NCI-H526 treated with DMSO at 0.1 percent for 48 hours (cell line): Measurements from ENCODE around the gene AXDND1.
"Not testable (repeated sequence)": the region's sequence is repeated elsewhere in the genome, so short reads cannot be mapped to it uniquely, and the experiment has no call there.

Experiments used
- DNase-seq: peaks from one replicate; lab custom pipeline; 2025; lab: John Stamatoyannopoulos, UW

Gene AXDND1

GRCh38 chr1:179366093-179366800 is 476 bp downstream of the AXDND1 start:
- peak; percentile 57 for DNase-seq

GRCh38 chr1:179369751-179370341 is 4.1 kb downstream of the AXDND1 start:
- peak; percentile 95 for DNase-seq

DNA sequence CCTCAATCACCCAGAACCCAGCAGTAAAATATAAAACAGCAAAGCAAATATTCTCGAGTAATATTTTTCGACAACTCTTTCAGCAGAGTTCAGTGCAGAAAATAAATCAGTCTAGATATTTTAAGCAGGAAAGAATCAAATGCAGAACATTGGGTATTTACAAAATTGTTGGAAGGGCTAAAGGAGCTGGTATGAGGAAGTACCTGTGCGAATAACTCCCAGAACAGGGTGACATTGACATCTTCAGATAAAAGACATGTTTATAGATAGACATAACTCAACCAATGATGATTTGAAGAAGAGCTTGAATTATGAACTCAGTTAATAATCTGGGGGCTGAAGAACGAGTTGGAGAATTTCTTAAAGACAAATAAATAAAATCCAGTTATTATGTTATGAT is 6.4 kb downstream of the AXDND1 start:
- no peak for DNase-seq

DNA sequence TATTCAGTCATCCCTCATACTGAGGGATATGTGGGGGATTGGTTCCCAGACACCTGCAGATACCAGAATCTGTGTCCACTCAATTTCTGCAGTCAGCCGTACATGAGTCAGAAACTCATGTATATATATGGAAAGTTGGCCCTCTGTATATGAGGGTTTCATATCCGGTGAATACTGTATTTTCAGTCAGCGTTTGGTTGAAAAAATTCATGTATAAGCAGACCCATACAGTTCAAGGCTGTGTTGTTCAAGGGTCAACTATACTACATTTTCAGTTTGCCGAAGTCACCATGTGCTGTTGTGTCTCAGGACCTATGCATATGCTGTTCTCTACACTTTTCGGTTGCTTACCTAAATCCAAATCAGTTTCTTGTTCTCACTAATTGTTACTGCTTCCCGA is 10.5 kb downstream of the AXDND1 start:
- DNase-seq: no peak

DNA sequence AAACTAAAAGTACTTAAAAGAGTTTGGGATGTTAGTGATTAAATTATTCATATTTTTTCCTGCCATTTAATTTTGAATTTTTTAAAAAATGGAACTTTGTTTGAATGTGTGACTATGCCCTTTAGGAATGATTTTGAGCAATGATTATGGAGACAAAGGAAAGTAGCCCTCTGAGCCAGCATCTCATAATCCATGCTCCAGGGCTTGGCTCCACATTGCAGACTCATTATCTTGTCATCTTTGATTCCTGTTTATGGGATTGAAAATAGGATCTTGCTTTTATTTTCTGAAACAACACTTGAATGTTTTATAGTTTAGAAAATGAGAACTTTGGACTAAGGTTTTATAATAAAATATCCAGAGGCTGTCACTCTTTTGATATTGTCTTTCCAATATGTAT is 14.5 kb downstream of the AXDND1 start:
- no peak for DNase-seq

GRCh38 chr1:179384027-179384426 is 18.3 kb downstream of the AXDND1 start:
- no peak for DNase-seq

DNA sequence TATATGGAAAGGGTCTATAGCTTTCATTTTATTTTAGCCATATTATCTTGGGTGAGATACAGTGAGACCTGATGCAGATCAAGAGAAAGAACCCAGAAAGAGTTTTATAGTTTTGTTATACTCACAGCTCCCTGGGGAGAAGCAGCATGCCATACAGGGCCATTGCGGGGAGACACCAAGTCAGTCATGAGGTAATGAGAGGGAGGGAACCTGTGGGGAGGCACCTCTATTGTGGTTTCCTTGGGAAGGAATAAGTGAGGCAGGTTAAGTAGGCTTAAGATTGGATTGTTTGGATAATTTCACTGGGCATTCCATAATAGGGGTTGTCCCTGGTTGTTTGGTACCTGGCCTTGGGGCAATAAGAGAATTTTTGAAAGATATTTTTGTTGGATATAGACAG is 19.7 kb downstream of the AXDND1 start:
- no peak for DNase-seq

GRCh38 chr1:179393721-179394120 is 27.9 kb downstream of the AXDND1 start:
- no peak for DNase-seq

- DNase-seq: not testable (repeated sequence)
Observed at GRCh38 chr1:179399399-179399798, 33.6 kb downstream of the AXDND1 start.

DNA sequence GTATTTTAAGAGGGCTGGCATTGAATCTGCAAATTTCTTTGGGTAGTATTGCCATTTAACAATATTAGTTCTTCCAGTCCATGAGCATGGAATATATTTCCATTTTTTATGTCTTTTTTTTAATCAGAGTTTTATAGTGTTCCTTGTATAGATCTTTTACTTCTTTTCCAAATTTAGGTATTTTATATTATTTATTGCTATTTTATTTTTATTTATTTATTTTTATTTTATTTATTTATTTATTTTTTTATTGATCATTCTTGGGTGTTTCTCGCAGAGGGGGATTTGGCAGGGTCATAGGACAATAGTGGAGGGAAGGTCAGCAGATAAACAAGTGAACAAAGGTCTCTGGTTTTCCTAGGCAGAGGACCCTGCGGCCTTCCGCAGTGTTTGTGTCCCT is 52.0 kb downstream of the AXDND1 start:
- DNase-seq: not testable (repeated sequence)

- not testable (repeated sequence) for DNase-seq
Observed at GRCh38 chr1:179418706-179419105, 52.9 kb downstream of the AXDND1 start.

- no peak for DNase-seq
Observed at GRCh38 chr1:179424610-179425009, 58.8 kb downstream of the AXDND1 start.

GRCh38 chr1:179425186-179425585 is 59.4 kb downstream of the AXDND1 start:
- no peak for DNase-seq

- DNase-seq: no peak
Observed at GRCh38 chr1:179437171-179437570, 71.4 kb downstream of the AXDND1 start.

DNA sequence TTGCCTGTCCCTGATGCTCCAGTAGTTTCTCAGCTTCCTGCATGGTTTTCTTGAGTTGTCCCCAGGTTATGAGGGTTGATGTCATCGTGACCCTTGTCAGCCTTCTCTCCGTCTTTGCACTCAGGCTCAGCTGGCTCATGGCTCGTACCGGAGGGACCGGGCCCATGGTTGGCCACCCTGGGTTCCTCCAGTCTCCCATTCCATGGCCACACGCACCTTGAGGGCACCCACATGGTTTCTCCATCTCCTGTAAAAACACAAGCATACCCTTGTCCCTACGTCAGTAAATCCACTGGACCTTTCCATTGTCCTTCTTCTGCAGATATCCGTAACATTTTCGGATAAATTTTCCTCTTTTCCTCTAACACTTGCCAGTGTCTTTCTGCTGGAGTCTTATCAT is 73.9 kb downstream of the AXDND1 start:
- DNase-seq: not testable (repeated sequence)

DNA sequence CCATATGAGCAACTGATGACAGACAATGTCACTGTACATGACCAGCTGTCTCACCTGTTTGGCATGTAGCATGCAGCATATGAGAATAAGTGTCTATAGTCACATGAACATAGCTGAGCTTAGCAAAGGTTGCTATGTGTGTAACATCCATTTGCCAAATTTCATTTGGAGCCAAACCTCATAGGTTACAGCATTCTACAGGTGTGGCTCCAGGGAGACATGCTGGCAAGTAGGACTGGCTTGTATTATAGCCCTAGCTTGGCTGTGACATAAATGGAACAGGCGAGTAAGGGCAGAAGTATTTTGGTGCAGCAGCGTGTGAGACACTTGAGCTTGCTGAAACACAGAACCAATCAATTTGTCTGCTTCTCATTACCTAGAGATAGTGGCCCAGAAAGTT is 74.5 kb downstream of the AXDND1 start:
- DNase-seq: not testable (repeated sequence)

- no peak for DNase-seq
Observed at GRCh38 chr1:179440971-179441370, 75.2 kb downstream of the AXDND1 start.

- DNase-seq: no peak
Observed at GRCh38 chr1:179441501-179441900, 75.7 kb downstream of the AXDND1 start.

DNA sequence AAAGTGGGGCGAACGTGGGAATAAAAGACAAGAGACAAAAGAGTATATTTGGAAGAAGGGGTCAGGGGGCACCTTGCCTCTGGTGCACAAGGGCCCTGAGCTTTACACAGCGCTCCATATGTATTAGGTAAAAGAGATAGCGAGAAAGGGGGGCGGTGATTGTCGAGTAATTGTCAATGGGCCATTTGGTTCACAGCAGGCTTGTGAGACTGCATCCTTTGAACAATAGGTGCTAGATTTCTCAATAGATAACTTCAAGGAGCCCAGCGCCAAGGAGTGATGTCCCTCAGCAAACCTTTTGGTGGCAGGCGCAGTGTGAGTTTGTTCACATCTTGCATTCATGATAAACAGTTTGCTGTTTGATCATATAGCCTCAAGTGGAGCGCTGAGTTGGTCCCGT is 77.1 kb downstream of the AXDND1 start:
- not testable (repeated sequence) for DNase-seq

DNA sequence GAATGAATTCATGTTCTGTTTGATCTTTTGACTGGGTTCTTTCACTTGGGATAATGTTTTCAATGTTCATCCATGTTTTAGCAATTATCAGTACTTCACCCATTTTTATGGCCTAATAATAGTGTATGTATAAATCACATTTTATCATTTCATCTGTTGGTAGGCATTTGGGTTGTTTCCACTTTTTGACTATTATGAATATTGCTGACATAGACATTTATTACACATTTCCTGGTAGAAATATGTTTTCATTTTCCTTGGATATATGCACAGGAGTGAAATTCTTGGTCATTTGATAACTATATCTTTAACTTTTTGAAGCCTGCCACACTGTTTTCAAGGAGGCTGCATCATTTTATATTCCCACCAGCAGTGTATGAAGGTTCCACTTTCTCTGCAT is 79.8 kb downstream of the AXDND1 start:
- DNase-seq: no peak

DNA sequence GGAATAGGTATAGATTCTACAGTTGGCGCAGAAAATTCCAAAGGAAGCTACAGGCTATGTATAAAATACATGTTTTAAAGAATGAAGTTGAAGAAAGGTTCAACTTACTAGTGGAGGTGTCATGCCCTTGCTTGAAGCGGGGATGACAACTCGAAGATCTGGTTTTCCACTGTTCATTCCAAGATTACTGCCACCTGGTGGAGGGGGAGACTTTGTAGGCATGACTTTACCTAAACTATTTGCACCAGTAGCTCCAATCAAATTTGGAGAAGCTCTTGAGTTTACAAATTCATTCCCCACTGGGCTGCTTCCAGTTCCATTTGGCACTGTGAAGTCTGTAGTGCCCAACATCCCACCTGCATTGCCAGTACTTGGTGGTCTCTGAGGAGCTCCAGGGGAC is 81.7 kb downstream of the AXDND1 start:
- no peak for DNase-seq

DNA sequence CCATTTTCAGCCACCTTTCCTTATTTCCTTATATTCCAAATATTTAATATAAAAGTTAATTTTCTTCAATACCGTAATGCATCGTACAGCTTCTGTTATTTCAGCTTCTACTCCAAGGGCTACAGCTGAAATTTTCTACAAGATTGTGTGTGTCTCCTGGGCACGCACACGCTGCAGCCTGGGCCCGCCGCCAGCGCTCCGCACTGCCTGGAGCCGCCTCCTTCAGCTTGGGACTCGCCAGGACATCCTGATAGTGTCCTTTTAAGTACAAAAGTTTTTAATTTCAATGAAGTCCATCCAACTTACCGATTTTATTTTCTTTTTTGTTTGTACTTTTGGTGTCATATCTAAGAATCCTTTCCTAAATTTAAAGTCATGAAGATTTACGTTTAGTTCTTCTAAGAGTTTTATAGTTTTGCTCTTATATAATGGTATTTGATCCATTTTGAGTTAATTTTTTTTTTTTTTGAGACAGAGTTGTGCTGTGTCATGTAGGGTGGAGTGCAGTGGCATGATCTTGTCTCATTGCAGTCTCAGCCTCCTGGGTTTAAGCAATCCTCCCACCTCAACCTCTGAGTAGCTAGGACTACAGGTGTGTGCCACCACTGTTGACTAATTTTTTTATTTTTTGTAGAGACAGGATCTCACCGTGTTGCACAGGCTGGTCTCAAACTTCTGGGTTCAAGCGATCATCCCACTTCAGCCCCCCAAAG is 82.8 kb downstream of the AXDND1 start:
- no peak for DNase-seq

DNA sequence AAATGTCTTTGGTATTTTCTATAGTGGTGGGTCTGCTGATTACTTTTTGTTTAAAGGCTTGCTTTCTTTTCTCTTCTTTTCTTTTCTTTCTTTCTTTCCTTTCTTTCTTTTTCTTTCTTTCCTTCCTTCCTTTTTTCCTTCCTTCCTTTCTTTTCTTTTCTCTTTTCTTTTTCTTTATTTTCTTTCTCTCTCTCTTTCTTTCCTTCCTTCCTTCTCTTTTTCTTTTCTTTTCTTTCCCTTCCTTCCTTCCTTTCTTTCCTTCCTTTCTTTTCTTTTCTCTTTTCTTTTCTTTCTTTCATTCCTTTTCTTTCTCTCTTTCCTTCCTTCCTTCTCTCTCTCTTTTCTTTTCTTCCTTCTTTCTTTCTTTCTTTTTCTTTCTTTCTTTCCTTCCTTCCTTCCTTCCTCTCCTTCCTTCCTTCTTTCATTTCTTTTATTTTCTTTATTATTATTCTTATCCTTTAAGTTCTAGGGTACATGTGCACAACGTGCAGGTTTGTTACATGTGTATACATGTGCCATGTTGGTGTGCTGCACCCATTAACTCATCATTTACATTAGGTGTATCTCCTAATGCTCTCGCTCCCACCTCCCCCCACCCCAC is 93.9 kb downstream of the AXDND1 start:
- not testable (repeated sequence) for DNase-seq
